GM21619 (cell line): ENCODE results near the gene GTF2H4.
"Not testable (repeated sequence)": the region's sequence is repeated elsewhere in the genome, so short reads cannot be mapped to it uniquely, and the experiment has no call there.

Source experiments
- ATAC-seq: cut with Tn5 transposase; IDR thresholded peaks from one replicate; pipeline ENCODE4 v1.9.1; 2021; ENCODE audit not compliant: unreplicated experiment

Gene GTF2H4

GRCh38 chr6:30917487-30917886 is 9.5 kb downstream of the GTF2H4 start:
- no peak for ATAC-seq

- no peak for ATAC-seq
These were observed 10.7 kb downstream of the GTF2H4 start for GRCh38 chr6:30918670-30919069.

- ATAC-seq = no peak
These were observed 14.4 kb downstream of the GTF2H4 start for GRCh38 chr6:30922447-30922852.

- not testable (repeated sequence) for ATAC-seq
These were observed 16.1 kb downstream of the GTF2H4 start for GRCh38 chr6:30924040-30924627.

- ATAC-seq = no peak
These were observed 18.6 kb downstream of the GTF2H4 start for GRCh38 chr6:30926644-30927043.

GRCh38 chr6:30927080-30927479 is 19.1 kb downstream of the GTF2H4 start:
- not testable (repeated sequence) for ATAC-seq

GRCh38 chr6:30928677-30929076 is 20.7 kb downstream of the GTF2H4 start:
- no peak for ATAC-seq

- no peak for ATAC-seq
These were observed 22.5 kb downstream of the GTF2H4 start for GRCh38 chr6:30930506-30930905.

GRCh38 chr6:30931272-30931671 is 23.3 kb downstream of the GTF2H4 start:
- ATAC-seq = no peak

- ATAC-seq = no peak
These were observed 24.1 kb downstream of the GTF2H4 start, which contains the start of gene SFTA2 for GRCh38 chr6:30931969-30932645. TSS of gene SFTA2 (minus strand) at chr6:30932170. CDS start at chr6:30932096, 74 bp downstream.

- no peak for ATAC-seq
These were observed 24.8 kb downstream of the GTF2H4 start for GRCh38 chr6:30932665-30933365.

- ATAC-seq = no peak
These were observed 27.0 kb downstream of the GTF2H4 start for GRCh38 chr6:30935018-30935417.

- no peak for ATAC-seq
These were observed 29.3 kb downstream of the GTF2H4 start for GRCh38 chr6:30937265-30937664.

- no peak for ATAC-seq
These were observed 30.7 kb downstream of the GTF2H4 start for GRCh38 chr6:30938730-30939129.

- ATAC-seq = no peak
These were observed 31.5 kb downstream of the GTF2H4 start for GRCh38 chr6:30939473-30939872.

GRCh38 chr6:30940361-30940986 is 32.5 kb downstream of the GTF2H4 start, which contains the start of gene MUCL3:
TSS of gene MUCL3 (plus strand) at chr6:30940973. CDS start at chr6:30941000, 27 bp downstream.
- no peak for ATAC-seq

GRCh38 chr6:30942338-30943060 is 34.5 kb downstream of the GTF2H4 start:
- no peak for ATAC-seq

- no peak for ATAC-seq
These were observed 36.0 kb downstream of the GTF2H4 start for GRCh38 chr6:30944051-30944450.

- no peak for ATAC-seq
These were observed 37.3 kb downstream of the GTF2H4 start for GRCh38 chr6:30945281-30945680.

- ATAC-seq = no peak
These were observed 39.2 kb downstream of the GTF2H4 start for GRCh38 chr6:30947231-30947630.

- no peak for ATAC-seq
These were observed 40.8 kb downstream of the GTF2H4 start for GRCh38 chr6:30948811-30949210.
